Measurements from ENCODE around the gene CDK1.
A peak's percentile ranks its signal among the peaks of the same experiment; 100 is the strongest.

Gene CDK1

GRCh38 chr10:60778214-60778970 is at the start of gene CDK1:
TSS of gene CDK1 (plus strand) at chr10:60778478. CDS start at chr10:60780166, 1,688 bp downstream.
- DNase-seq (ENCODE audit: low read depth): peak; percentile 91

- no peak for DNase-seq (ENCODE audit: low read depth)
These were observed 49.2 kb upstream of the CDK1 start for GRCh38 chr10:60729106-60729505.

- DNase-seq (ENCODE audit: low read depth): peak; percentile 2
These were observed 47.0 kb upstream of the CDK1 start for GRCh38 chr10:60731134-60731885.

- DNase-seq (ENCODE audit: low read depth): no peak
These were observed 46.0 kb upstream of the CDK1 start for GRCh38 chr10:60732198-60732806.

- no peak for DNase-seq (ENCODE audit: low read depth)
These were observed 45.3 kb upstream of the CDK1 start for GRCh38 chr10:60732807-60733516.

- DNase-seq (ENCODE audit: low read depth): no peak
These were observed 44.8 kb upstream of the CDK1 start for GRCh38 chr10:60733517-60733822.

- no peak for DNase-seq (ENCODE audit: low read depth)
These were observed 44.5 kb upstream of the CDK1 start for GRCh38 chr10:60733826-60734225.

GRCh38 chr10:60734226-60734625 is 44.1 kb upstream of the CDK1 start:
- DNase-seq (ENCODE audit: low read depth): no peak

GRCh38 chr10:60735244-60735643 is 43.0 kb upstream of the CDK1 start:
- no peak for DNase-seq (ENCODE audit: low read depth)

GRCh38 chr10:60737242-60737641 is 41.0 kb upstream of the CDK1 start:
- DNase-seq (ENCODE audit: low read depth): no peak

- DNase-seq (ENCODE audit: low read depth): no peak
These were observed 38.7 kb upstream of the CDK1 start for GRCh38 chr10:60739558-60739957.

- DNase-seq (ENCODE audit: low read depth): no peak
These were observed 35.8 kb upstream of the CDK1 start for GRCh38 chr10:60742512-60742911.

GRCh38 chr10:60747817-60748469 is 30.3 kb upstream of the CDK1 start:
- no peak for DNase-seq (ENCODE audit: low read depth)

- no peak for DNase-seq (ENCODE audit: low read depth)
These were observed 25.1 kb upstream of the CDK1 start for GRCh38 chr10:60753152-60753551.

- DNase-seq (ENCODE audit: low read depth): no peak
These were observed 24.5 kb upstream of the CDK1 start for GRCh38 chr10:60753817-60754216.

GRCh38 chr10:60757420-60757895 is 20.8 kb upstream of the CDK1 start:
- no peak for DNase-seq (ENCODE audit: low read depth)

- no peak for DNase-seq (ENCODE audit: low read depth)
These were observed 19.1 kb upstream of the CDK1 start for GRCh38 chr10:60759181-60759580.

GRCh38 chr10:60760711-60761210 is 17.5 kb upstream of the CDK1 start:
- DNase-seq (ENCODE audit: low read depth): no peak

GRCh38 chr10:60762554-60762953 is 15.7 kb upstream of the CDK1 start:
- DNase-seq (ENCODE audit: low read depth): no peak

GRCh38 chr10:60767424-60767823 is 10.9 kb upstream of the CDK1 start:
- DNase-seq (ENCODE audit: low read depth): no peak

GRCh38 chr10:60769406-60769805 is 8.9 kb upstream of the CDK1 start:
- DNase-seq (ENCODE audit: low read depth): no peak

All from stimulated activated CD8-positive, alpha-beta memory T cell treated with anti-CD3 and anti-CD28 coated beads, Interleukin-4, amount 100 ng/mL, for 24 hours (primary cell).